Naive B cell (primary cell): ENCODE measurements around the gene MRPS30. TPM values are rescaled to one million over a fixed set of nuclear protein-coding genes. Genes with fewer than 3 reads are reported as not detected.

ENCODE experiments used
- ATAC-seq, 2 donors: fragments of 150-1000 bp; cut with Tn5 transposase; 2 replicates each; pipeline ENCODE4 v1.10.0; 2021; ENCODE audit warnings: low read depth in 2 of 2, mild to moderate bottlenecking in 2 of 2, moderate library complexity in 2 of 2
- DNase-seq: peaks from one replicate; pipeline ENCODE4 v3.0.0; 2022
- H3K27ac Mint-ChIP-seq, 6 donors: one replicate each; pipeline ENCODE4 v1.8.0; 2020 to 2022; ENCODE audit warnings: mild to moderate bottlenecking in 6 of 6, mixed read lengths in 6 of 6, moderate library complexity in 5 of 6, inconsistent platforms in 2 of 6
- H3K27me3 Mint-ChIP-seq, 3 donors: one replicate each; pipeline ENCODE4 v1.8.0; 2021 to 2022; ENCODE audit warnings: mixed read lengths in 3 of 3, mild to moderate bottlenecking in 1 of 3
- H3K36me3 Mint-ChIP-seq, 2 donors: one replicate each; pipeline ENCODE4 v1.8.0; 2020 to 2022; ENCODE audit warnings: mixed read lengths in 2 of 2, inconsistent platforms in 1 of 2, mild to moderate bottlenecking in 1 of 2
- H3K4me1 Mint-ChIP-seq, 3 donors: one replicate each; pipeline ENCODE4 v1.8.0; 2020 to 2022; ENCODE audit warnings: mixed read lengths in 3 of 3, inconsistent platforms in 1 of 3, mild to moderate bottlenecking in 1 of 3, moderate library complexity in 1 of 3
- H3K4me3 Mint-ChIP-seq, 8 donors: one replicate each; pipeline ENCODE4 v1.8.0; 2020 to 2022; ENCODE audit warnings: mild to moderate bottlenecking in 8 of 8, mixed read lengths in 8 of 8, moderate library complexity in 8 of 8, inconsistent platforms in 2 of 8
- H3K9me3 Mint-ChIP-seq, 7 donors: one replicate each; pipeline ENCODE4 v1.8.0; 2020 to 2022; ENCODE audit warnings: mixed read lengths in 7 of 7, mild to moderate bottlenecking in 5 of 7, inconsistent platforms in 2 of 7, moderate library complexity in 1 of 7
- polyA plus RNA-seq, 6 donors: library from polyadenylated mRNA; unstranded; fragments of 300-500 nt; fragmentation: Illumina TruSeq; gene quantifications; one replicate each; pipeline ENCODE4 v1.2.3, GENCODE V29; 2021; ENCODE audit warnings: low read depth in 6 of 6

Gene MRPS30
- polyA plus RNA-seq, 6 donors from 2014 or later = 59.9 to 76.7 (median 72.9) TPM

DNA sequence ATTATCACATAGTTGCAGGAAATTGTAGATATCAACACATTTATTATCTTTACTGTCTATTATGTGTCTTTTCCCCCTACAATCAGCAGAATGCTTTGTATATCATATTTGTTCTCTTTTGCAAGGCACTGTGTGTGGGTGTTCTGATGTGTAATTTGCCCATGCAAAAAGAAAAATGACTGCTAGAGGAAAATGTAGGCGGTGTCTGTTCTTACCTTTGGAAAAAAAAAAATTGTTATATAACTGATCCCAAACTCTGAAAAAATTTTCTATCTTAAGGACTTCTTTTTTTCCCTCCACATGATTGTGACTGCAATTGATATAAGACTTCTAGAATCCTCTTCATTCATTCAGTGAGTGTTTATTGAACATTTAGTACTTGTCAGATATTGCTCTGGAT lies 24.5 kb downstream of the MRPS30 start:
- Mint-ChIP-seq H3K36me3 (peaks cover 13 to 26% of the 10 kb centered on the region in 2 donors), H3K27ac (no peak overlapping the region), H3K4me1 (peaks cover 0 to 4% (median 0%) of the 10 kb centered on the region in 3 donors), H3K9me3 (peaks cover 1 to 4% (median 2%) of the 10 kb centered on the region in 7 donors), H3K4me3 (no peak overlapping the region), H3K27me3 (no peaks in the 10 kb centered on the region)
- DNase-seq = no peak
- ATAC-seq = no peak

DNA sequence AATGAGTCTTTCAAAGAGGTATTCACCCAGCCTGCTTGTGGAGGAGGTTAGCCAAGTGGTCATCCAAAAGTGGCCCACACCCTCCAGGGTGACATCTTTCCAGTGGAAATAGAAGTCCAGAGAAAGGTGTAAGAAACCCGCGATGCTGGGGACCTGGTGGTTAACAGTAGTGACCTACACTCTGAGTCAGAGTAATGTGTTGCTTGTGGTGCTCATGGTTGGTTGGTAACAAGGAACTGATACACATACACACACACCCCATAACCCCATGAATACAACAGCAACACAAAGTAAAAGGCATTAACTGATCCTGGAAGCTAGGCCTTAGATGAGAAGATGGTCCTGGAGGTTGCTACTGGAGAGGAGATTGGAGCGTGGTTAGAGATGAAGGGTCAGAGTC lies 26.9 kb downstream of the MRPS30 start:
- Mint-ChIP-seq H3K27ac (peak overlapping the region in 1 of 6 donors; percentile 55), H3K4me1 (peaks cover 0 to 4% (median 0%) of the 10 kb centered on the region in 3 donors), H3K36me3 (peaks cover 29 to 39% of the 10 kb centered on the region in 2 donors), H3K27me3 (no peaks in the 10 kb centered on the region), H3K9me3 (peaks cover 7 to 27% (median 21%) of the 10 kb centered on the region in 7 donors), H3K4me3 (no peak overlapping the region)
- ATAC-seq (no peak), DNase-seq (no peak)

DNA sequence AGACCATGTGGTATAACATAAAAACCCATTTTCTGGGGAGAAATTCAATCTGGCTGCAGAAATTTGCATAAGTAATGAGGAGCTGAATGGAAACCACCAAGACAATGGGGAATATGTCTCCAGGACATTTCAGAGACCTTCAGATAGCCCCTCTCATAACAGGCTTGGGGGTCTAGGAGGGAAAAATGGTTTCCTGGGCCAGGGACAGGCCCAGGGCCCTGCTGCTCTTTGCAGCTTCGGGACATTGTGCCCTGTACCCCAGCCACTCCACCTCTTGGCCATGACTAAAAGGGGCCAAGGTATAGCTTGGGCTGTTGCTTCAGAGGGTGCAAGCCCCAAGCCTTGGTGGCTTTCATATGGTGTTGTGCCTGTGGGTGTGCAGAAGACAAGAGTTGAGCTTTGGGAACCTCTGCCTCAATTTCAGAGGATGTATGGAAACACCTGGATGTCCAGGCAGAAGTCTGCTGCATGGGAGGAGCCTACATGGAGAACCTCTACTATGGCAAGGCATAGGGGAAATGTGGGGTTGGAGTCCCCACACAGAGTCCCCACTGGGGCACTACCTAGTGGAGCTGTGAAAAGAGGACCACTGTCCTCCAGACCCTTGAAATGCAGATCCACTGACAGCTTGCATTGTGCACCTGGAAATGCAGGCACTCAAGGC lies 30.4 kb downstream of the MRPS30 start:
- Mint-ChIP-seq H3K27me3 (no peaks in the 10 kb centered on the region), H3K4me3 (no peak overlapping the region), H3K36me3 (peaks cover 29 to 33% of the 10 kb centered on the region in 2 donors), H3K9me3 (peaks cover 7 to 27% (median 21%) of the 10 kb centered on the region in 7 donors), H3K4me1 (no peaks in the 10 kb centered on the region), H3K27ac (no peak overlapping the region)
- ATAC-seq (no peak), DNase-seq (no peak)

DNA sequence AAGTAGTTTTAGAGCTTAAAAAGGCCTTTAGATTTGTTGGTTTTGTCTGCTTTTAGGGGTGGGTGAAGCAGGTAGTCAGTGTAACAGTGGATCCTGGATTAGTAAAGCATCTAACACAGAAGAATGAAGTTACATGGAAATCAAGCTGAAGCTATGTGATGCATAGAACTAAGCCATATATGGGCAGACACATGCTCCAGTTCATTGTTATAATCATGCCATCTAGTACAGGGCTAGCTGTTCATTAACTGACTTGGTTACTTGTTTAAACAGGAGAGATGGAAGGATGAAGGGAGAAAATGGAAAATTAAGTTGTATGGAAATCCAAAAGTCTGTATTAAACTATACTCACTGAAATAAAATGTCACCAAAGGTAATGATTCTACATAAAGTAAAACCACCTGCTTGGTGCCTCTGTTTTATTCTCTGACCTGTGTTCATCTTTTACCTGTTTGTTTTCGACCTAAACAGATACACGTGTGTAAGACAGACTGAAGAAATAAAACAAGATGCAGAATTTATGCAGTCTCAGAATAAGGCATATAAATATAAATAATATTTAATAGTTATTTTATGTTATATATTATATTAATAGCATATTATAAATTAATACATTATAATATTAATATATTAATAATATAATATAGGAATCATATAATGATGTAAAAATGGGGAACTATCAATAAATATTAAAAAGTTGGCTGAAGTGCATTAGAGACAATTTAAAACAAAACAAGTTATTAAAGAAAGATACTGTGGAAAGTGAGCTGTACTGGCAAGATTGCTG lies 33.9 kb downstream of the MRPS30 start:
- Mint-ChIP-seq H3K27me3 (no peaks in the 10 kb centered on the region), H3K4me1 (no peaks in the 10 kb centered on the region), H3K9me3 (peaks cover 7 to 27% (median 21%) of the 10 kb centered on the region in 7 donors), H3K27ac (no peak overlapping the region), H3K36me3 (peaks cover 21 to 23% of the 10 kb centered on the region in 2 donors), H3K4me3 (no peak overlapping the region)
- DNase-seq (no peak), ATAC-seq (no peak)

DNA sequence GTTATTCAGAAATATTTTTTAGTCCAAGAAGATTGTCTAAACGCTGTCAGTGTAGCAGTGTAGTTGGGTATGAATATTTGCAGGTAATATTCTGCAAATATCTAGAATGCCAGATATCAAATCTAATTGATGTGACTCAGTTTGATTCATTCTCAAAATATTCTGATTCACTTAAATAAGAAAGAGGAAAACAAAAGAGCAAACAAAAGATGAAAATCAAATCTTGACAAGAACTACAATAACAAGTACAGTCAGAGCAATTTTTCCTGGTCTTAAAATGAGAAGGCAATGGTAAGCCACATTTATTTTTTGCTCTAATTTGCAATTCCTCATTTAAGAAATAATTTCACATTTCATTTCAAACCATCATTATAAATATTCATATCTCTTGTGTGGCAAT lies 36.0 kb downstream of the MRPS30 start:
- H3K9me3 Mint-ChIP-seq = peaks cover 0 to 7% (median 5%) of the 10 kb centered on the region in 7 donors
- H3K4me3 Mint-ChIP-seq = no peak overlapping the region
- H3K27ac Mint-ChIP-seq = no peak overlapping the region
- H3K4me1 Mint-ChIP-seq = no peaks in the 10 kb centered on the region
- H3K36me3 Mint-ChIP-seq = peaks cover 5 to 7% of the 10 kb centered on the region in 2 donors
- DNase-seq = no peak
- H3K27me3 Mint-ChIP-seq = no peaks in the 10 kb centered on the region
- ATAC-seq = no peak

DNA sequence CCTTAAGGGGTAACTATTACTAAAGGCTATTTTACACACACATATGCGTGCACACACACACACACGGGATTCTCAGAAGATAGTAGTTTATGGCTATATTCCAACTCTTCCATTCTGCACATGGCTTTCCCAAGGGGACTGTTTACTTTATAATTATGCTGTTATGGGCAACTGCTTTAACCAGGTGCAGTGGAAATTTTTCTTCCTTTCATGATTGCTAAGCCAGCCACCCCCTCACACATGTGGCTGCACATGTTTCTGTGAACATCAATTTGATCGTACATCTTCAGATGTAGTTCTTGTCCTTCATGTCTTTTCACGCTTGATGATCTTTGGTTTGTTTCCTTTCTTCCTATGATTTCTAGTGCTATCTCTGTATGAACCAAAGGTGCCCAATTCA lies 37.0 kb downstream of the MRPS30 start:
- no peaks in the 10 kb centered on the region for H3K36me3 Mint-ChIP-seq
- ATAC-seq = no peak
- no peak for DNase-seq
- H3K4me3 Mint-ChIP-seq = no peak overlapping the region
- no peak overlapping the region for H3K27ac Mint-ChIP-seq
- no peaks in the 10 kb centered on the region for H3K9me3 Mint-ChIP-seq
- no peaks in the 10 kb centered on the region for H3K27me3 Mint-ChIP-seq
- H3K4me1 Mint-ChIP-seq = no peaks in the 10 kb centered on the region

DNA sequence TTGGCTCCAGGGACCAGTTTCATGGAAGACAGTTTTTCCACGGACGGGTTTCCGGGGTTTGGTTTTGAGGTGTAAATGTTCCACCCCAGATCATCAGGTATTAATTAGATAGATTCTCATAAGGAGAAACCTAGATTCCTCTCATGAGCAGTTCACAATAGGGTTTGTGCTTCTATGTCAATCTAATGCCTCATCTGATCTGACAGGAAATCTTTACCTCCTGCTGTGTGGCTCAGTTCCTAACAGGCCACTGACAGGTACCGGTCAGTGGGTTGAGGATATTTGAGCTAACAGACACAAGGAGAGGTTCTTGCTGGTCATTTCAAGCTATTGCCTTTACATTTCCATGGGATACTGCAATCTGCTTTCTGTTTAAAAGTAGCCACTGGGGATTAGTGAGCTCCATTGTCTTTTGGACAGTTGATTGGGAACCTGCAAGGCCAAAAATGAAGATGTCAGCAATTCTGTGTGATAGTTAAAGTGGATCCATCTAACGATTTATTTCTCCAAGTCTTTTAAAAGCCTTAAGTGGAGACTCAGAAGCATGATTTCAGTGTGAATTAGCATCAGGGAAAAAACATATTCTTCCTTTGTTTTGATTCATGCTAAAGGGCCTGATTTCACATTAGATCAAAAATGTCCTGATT lies 38.6 kb downstream of the MRPS30 start:
- Mint-ChIP-seq H3K36me3 (no peaks in the 10 kb centered on the region), H3K27ac (no peak overlapping the region), H3K9me3 (no peaks in the 10 kb centered on the region), H3K27me3 (no peaks in the 10 kb centered on the region), H3K4me1 (no peaks in the 10 kb centered on the region), H3K4me3 (no peak overlapping the region)
- no peak for DNase-seq
- ATAC-seq = no peak

DNA sequence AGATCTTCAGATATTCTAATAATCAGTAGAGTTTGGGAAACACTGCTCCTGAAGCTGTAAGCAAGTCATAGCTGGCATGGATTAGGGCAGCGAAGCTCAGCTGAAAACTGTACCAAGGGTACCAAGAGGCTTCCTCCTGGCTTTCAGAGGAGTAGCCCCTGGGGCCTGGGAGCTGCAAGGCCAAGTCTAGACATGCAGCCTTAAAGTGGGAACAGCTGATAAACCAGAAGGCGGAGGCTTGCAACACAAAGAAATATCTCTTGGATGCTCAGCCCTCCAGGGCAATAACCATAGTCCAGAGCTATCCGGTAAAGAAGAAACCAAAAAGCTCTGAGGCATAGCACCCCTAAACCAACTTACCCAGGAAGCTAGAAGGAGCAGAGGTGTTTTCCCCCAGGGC lies 51.5 kb downstream of the MRPS30 start:
- Mint-ChIP-seq H3K36me3 (no peaks in the 10 kb centered on the region), H3K4me3 (peak overlapping the region in 1 of 8 donors; percentile 66), H3K4me1 (no peaks in the 10 kb centered on the region), H3K9me3 (peaks cover 0 to 8% (median 2%) of the 10 kb centered on the region in 7 donors), H3K27ac (no peak overlapping the region), H3K27me3 (no peaks in the 10 kb centered on the region)
- ATAC-seq (no peak), DNase-seq (no peak)

DNA sequence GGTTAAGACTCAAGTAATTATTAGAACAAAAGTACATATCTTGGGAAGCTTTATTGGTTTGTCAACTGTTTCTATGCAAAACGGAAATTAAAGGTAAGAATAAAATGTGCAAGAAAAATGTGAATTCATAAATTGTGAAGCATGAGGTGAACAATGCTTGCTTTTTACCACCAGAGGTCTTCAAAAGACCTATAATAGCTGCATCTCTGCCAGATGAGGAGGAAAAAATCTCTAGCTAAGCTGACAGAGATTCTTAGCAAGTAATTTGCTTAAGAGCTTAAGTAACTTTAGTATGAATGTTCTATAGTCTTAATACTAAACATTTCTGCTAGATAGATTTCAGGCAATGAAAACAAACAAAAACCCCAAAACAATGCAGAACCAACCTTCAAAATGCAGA lies 54.1 kb downstream of the MRPS30 start:
- Mint-ChIP-seq H3K4me3 (no peak overlapping the region), H3K36me3 (no peaks in the 10 kb centered on the region), H3K27me3 (no peaks in the 10 kb centered on the region), H3K9me3 (peaks cover 0 to 5% (median 0%) of the 10 kb centered on the region in 7 donors), H3K27ac (no peak overlapping the region), H3K4me1 (no peaks in the 10 kb centered on the region)
- DNase-seq = no peak
- ATAC-seq = no peak
